ENCODE data around the gene TNNT2. TPM values are rescaled to one million over a fixed set of nuclear protein-coding genes. Genes with fewer than 3 reads are reported as not detected.

The TNNT2 gene
- total RNA-seq, 1 donor from 2014 or later, result not detected

DNA sequence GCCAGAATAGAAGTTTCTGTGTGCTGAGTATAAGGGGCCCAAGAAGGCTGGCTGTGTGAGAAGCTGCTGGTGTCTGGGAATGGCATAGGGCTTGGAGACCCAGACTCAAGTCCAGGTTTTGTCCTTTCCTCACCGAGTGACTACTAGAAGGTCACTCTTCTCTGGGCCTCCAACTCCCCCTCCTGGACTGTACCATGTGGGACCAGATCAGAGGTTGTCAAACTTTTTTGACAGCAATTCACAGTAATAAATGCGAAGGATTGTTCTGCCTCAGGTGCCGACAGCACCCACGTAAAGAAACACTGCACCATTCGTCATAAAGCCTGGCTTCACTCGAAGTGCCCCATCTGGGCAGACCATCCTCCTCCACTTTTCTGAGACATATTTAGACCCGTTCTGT lies 65.2 kb downstream of the TNNT2 start:
- DNase-seq (ENCODE audit: low spot score in 2 of 2), result no peak
- intact Hi-C loops (cut with DNase I), result no loop called here
- H3K27me3 ChIP-seq, result no peaks in the 10 kb centered on the region

DNA sequence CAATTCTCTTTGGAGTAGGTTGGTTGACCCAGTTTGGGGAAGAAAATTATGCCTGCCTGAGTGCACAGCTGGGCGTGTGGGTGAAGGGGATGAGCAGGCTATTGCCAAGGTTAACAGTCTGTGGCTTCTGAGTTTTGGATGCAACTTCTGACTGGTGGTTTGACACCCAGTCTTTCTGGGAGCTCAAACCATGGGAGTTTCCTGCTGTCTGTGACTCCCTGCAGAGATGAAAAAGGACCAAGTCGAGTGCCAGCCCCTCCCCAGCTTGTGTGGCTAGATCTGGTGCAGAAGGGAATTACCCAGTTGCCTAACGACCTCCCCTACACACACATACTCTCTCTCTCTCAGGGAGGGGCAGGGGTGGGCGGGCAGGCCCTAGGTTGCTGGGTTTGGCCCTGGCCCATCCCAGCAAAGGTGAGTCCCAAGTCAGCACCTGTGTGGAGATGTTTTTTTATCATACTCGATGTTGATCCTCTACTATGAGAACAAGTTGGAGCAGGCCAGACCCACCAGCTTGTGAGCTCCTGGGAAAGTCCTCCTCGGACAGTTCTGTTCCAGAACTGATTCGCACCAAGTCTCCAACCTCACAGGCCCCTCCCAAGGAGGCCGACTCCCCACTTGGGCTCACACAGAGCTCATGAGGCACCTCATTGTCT lies 66.0 kb downstream of the TNNT2 start:
- H3K27me3 ChIP-seq, result no peaks in the 10 kb centered on the region
- H3K36me3 ChIP-seq, result no peaks in the 10 kb centered on the region
- no peaks in the 10 kb centered on the region for H3K9me3 ChIP-seq
- no peak overlapping the region for H3K27ac ChIP-seq
- H3K4me3 ChIP-seq, result no peak overlapping the region
- DNase-seq (ENCODE audit: low spot score in 2 of 2), result no peak
- H3K4me1 ChIP-seq, result no peaks in the 10 kb centered on the region
- TF ChIP-seq, protein P1, sequence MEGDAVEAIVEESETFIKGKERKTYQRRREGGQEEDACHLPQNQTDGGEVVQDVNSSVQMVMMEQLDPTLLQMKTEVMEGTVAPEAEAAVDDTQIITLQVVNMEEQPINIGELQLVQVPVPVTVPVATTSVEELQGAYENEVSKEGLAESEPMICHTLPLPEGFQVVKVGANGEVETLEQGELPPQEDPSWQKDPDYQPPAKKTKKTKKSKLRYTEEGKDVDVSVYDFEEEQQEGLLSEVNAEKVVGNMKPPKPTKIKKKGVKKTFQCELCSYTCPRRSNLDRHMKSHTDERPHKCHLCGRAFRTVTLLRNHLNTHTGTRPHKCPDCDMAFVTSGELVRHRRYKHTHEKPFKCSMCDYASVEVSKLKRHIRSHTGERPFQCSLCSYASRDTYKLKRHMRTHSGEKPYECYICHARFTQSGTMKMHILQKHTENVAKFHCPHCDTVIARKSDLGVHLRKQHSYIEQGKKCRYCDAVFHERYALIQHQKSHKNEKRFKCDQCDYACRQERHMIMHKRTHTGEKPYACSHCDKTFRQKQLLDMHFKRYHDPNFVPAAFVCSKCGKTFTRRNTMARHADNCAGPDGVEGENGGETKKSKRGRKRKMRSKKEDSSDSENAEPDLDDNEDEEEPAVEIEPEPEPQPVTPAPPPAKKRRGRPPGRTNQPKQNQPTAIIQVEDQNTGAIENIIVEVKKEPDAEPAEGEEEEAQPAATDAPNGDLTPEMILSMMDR (IDR thresholded peaks at IDR 0.05), result no peak
- intact Hi-C loops (cut with DNase I), result no loop called here

More for the DNA sequence above, 65.2 kb downstream of the TNNT2 start:
- H3K27ac ChIP-seq, result no peak overlapping the region
- H3K9me3 ChIP-seq, result no peaks in the 10 kb centered on the region
- no peak overlapping the region for H3K4me3 ChIP-seq
- TF ChIP-seq, protein P1 (IDR thresholded peaks at IDR 0.05), result no peak
- no peaks in the 10 kb centered on the region for H3K36me3 ChIP-seq
- H3K4me1 ChIP-seq, result no peaks in the 10 kb centered on the region

DNA sequence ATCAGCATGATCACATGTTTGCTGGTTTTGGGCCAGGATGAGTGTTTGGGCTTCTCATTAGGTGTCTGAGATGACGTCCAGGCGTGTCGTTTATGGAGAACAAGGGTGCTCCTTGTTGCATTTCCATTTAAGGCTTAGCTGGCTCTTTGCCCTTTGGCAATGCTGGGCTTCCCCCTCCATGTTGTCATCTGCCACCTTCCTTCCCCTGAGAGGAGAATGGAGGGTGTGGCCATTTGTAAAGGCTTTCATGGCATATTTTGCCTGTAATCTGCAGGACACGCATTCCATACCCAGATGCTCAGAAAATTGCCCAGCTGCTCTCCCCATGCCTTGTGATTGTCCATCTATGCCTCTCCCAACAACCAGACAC lies 66.5 kb downstream of the TNNT2 start:
- intact Hi-C loops (cut with DNase I), result no loop called here
- DNase-seq (ENCODE audit: low spot score in 2 of 2), result no peak

DNA sequence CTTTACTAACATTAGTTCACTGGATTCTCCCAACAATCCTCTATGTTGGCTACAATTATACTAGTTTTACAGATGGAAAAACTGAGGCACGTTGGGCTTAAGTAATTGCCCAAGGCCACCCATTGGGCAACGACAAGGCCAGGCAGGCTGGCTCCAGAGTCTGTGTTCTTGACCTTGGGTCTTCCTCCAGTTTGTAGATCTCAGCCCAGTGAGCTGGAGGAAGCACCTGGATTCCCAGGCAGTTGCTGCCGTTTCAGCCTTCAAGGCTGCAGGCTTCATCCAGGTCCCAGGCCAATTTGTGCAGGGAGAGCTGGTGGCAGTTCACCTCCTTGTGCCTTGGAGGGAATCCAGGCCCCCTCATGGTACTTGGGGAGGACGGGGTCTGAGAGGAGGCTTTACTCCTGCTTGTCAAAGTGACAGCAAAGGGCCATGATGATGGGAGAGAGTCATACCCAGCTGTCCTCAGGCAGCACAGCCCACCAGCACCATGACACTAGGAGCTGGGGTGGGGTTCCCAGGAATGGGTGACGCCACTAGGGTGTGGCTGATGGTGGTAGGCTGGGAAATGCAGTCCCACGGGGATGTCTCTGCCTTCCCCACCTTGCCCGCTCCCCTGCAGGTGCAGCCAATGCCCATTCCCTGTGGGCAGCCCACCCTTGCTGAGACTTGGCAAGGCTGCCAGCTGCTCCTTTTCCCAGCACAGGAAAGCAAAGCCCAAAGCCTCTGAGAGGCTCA lies 67.1 kb downstream of the TNNT2 start:
- Histone ChIP-seq H3K27ac (no peak overlapping the region), H3K27me3 (no peaks in the 10 kb centered on the region), H3K36me3 (no peaks in the 10 kb centered on the region), H3K4me3 (no peak overlapping the region), H3K9me3 (no peaks in the 10 kb centered on the region), H3K4me1 (no peaks in the 10 kb centered on the region)
- DNase-seq (ENCODE audit: low spot score in 2 of 2), result no peak
- intact Hi-C loops (cut with DNase I), result no loop called here
- TF ChIP-seq, protein P1 (IDR thresholded peaks at IDR 0.05), result no peak

More for the DNA sequence above, 66.5 kb downstream of the TNNT2 start:
- Histone ChIP-seq H3K27me3 (no peaks in the 10 kb centered on the region), H3K4me3 (no peak overlapping the region), H3K27ac (no peak overlapping the region), H3K36me3 (no peaks in the 10 kb centered on the region), H3K9me3 (no peaks in the 10 kb centered on the region), H3K4me1 (no peaks in the 10 kb centered on the region)
- TF ChIP-seq, protein P1 (IDR thresholded peaks at IDR 0.05), result no peak

DNA sequence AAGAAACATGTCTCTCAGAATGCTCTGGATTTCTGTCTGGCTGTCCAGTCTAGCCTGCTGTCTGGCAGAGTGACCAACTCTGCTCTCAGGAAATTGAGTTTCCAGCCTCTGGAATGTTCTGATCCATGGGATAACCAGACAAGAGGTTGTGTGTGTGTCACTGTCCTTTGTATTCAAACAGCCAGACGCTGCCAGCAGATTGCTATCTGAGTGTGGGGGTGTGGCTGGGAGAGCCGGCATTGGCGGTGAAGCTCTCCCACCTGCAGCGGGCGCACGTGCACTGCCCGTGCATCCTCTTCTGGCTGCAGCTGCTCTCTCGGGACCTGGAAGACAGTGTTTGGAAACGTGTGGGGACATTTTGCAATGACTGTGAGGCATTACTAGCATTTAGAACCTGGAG lies 68.1 kb downstream of the TNNT2 start:
- intact Hi-C loops (cut with DNase I), result no loop called here
- Histone ChIP-seq H3K36me3 (no peaks in the 10 kb centered on the region), H3K4me1 (no peaks in the 10 kb centered on the region), H3K9me3 (no peaks in the 10 kb centered on the region), H3K4me3 (no peak overlapping the region), H3K27ac (no peak overlapping the region), H3K27me3 (no peaks in the 10 kb centered on the region)
- DNase-seq (ENCODE audit: low spot score in 2 of 2), result no peak
- TF ChIP-seq, protein P1 (IDR thresholded peaks at IDR 0.05), result no peak

Other genes starting within 250 kb of the TNNT2 start
- gene TMEM9, start 223.2 kb downstream of the TNNT2 start, total RNA-seq, result 45.8 TPM
- not detected for gene IGFN1, start 186.9 kb downstream of the TNNT2 start, total RNA-seq
- not detected for gene PKP1, start 94.2 kb downstream of the TNNT2 start, total RNA-seq
- gene LAD1, start 21.6 kb upstream of the TNNT2 start, total RNA-seq, result 0.43 TPM
- gene TNNI1, start 44.0 kb upstream of the TNNT2 start, total RNA-seq, result not detected
- gene PHLDA3, start 91.5 kb upstream of the TNNT2 start, total RNA-seq, result 111 TPM
- gene CSRP1, start 129.4 kb upstream of the TNNT2 start, total RNA-seq, result 948 TPM
- 131 TPM for gene NAV1, start 161.4 kb upstream of the TNNT2 start, total RNA-seq

All from ascending aorta (tissue), 2 donors.